ENCODE results near the gene GPC6.

DNA sequence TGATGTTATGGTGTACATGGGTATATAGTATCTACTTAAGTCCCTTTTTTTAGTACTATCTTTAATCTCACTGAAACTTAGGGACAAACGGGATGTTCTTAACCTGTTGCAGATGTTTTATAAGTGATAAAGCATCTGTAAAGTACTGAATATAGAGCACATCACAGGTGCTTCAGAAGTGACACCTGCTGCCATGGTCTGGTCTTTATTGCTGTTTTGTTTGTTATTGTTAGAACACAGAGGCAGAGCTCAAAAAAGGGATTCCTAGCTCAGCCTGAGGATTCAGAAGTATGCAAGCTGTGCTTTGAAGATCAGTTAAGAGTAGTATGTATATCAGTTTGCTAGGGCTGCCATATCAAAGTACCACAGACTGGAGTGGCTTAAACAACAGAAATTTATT is 1033.4 kb downstream of the GPC6 start:
- TF ChIP-seq HOXA7 (CRISPR knock-in tag; IDR thresholded peaks at IDR 0.05; ENCODE audit: borderline replicate concordance) = no peak
- TF ChIP-seq ZNF184 (tag by site-specific recombination; IDR thresholded peaks at IDR 0.05) = no peak
- TF ChIP-seq, protein P1, sequence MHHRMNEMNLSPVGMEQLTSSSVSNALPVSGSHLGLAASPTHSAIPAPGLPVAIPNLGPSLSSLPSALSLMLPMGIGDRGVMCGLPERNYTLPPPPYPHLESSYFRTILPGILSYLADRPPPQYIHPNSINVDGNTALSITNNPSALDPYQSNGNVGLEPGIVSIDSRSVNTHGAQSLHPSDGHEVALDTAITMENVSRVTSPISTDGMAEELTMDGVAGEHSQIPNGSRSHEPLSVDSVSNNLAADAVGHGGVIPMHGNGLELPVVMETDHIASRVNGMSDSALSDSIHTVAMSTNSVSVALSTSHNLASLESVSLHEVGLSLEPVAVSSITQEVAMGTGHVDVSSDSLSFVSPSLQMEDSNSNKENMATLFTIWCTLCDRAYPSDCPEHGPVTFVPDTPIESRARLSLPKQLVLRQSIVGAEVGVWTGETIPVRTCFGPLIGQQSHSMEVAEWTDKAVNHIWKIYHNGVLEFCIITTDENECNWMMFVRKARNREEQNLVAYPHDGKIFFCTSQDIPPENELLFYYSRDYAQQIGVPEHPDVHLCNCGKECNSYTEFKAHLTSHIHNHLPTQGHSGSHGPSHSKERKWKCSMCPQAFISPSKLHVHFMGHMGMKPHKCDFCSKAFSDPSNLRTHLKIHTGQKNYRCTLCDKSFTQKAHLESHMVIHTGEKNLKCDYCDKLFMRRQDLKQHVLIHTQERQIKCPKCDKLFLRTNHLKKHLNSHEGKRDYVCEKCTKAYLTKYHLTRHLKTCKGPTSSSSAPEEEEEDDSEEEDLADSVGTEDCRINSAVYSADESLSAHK (tag by site-specific recombination; IDR thresholded peaks at IDR 0.05) = no peak
- TF ChIP-seq, protein P2, sequence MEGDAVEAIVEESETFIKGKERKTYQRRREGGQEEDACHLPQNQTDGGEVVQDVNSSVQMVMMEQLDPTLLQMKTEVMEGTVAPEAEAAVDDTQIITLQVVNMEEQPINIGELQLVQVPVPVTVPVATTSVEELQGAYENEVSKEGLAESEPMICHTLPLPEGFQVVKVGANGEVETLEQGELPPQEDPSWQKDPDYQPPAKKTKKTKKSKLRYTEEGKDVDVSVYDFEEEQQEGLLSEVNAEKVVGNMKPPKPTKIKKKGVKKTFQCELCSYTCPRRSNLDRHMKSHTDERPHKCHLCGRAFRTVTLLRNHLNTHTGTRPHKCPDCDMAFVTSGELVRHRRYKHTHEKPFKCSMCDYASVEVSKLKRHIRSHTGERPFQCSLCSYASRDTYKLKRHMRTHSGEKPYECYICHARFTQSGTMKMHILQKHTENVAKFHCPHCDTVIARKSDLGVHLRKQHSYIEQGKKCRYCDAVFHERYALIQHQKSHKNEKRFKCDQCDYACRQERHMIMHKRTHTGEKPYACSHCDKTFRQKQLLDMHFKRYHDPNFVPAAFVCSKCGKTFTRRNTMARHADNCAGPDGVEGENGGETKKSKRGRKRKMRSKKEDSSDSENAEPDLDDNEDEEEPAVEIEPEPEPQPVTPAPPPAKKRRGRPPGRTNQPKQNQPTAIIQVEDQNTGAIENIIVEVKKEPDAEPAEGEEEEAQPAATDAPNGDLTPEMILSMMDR (tag by site-specific recombination; IDR thresholded peaks at IDR 0.05) = no peak
- no peak for TF ChIP-seq ZNF274 (IDR thresholded peaks at IDR 0.05; ENCODE audit: low read length)
- no peak for TF ChIP-seq ZNF274 (tag by site-specific recombination; IDR thresholded peaks at IDR 0.05; ENCODE audit: borderline replicate concordance)
- TF ChIP-seq, protein P3, sequence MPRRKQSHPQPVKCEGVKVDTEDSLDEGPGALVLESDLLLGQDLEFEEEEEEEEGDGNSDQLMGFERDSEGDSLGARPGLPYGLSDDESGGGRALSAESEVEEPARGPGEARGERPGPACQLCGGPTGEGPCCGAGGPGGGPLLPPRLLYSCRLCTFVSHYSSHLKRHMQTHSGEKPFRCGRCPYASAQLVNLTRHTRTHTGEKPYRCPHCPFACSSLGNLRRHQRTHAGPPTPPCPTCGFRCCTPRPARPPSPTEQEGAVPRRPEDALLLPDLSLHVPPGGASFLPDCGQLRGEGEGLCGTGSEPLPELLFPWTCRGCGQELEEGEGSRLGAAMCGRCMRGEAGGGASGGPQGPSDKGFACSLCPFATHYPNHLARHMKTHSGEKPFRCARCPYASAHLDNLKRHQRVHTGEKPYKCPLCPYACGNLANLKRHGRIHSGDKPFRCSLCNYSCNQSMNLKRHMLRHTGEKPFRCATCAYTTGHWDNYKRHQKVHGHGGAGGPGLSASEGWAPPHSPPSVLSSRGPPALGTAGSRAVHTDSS (tag by site-specific recombination; IDR thresholded peaks at IDR 0.05) = no peak
- TF ChIP-seq, protein P4, sequence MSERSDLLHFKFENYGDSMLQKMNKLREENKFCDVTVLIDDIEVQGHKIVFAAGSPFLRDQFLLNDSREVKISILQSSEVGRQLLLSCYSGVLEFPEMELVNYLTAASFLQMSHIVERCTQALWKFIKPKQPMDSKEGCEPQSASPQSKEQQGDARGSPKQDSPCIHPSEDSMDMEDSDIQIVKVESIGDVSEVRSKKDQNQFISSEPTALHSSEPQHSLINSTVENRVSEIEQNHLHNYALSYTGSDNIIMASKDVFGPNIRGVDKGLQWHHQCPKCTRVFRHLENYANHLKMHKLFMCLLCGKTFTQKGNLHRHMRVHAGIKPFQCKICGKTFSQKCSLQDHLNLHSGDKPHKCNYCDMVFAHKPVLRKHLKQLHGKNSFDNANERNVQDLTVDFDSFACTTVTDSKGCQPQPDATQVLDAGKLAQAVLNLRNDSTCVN (tag by site-specific recombination; optimal IDR thresholded peaks at IDR 0.05) = no peak
